GM19438 (cell line): Measurements from ENCODE around the gene RGS6.

Source experiments
- ATAC-seq: cut with Tn5 transposase; IDR thresholded peaks from one replicate; pipeline ENCODE4 v1.9.1; 2021; ENCODE audit warnings: low read depth; ENCODE audit not compliant: unreplicated experiment

The RGS6 gene

GRCh38 chr14:72129291-72129690 lies 197.1 kb downstream of the RGS6 start:
- no peak for ATAC-seq

- no peak for ATAC-seq
Measured at GRCh38 chr14:72141084-72141483, 208.9 kb downstream of the RGS6 start.

GRCh38 chr14:72142328-72142727 lies 210.1 kb downstream of the RGS6 start:
- no peak for ATAC-seq

GRCh38 chr14:72146241-72146640 lies 214.0 kb downstream of the RGS6 start:
- no peak for ATAC-seq

DNA sequence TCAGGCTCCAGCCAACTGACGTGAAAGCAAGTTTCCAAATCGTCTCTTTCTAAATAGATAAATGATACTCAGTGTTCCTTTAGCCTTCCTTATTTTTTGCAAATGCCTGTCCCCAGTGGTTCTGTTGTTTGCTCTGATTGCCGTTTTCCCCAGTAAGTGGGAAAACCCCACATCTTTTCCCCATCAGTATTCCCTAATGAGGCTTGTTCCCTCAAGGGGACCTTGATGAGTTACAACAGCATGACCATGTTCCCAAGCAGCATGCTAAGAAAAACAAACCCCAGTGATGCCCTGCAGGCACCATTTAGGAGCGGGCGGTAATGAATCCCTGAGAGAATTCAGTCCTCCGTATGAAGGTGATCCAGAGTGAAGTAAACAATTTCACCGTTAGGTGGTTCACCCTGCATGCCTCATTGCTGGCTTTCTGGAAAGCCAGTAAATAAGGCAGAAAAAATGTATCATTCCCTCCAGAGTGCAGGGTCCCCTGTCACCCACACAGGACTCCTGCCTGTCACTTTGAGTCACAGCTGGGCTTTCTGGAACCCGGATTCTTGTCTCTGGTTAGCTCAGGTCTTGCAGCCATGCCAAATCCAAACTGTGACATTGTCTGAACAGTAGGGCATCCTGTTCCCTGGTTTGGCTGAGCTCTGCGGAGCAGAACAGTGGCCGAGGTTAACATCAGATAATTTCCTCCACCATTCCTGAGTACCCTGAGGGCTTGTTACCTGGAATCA lies 222.6 kb downstream of the RGS6 start:
- ATAC-seq: no peak

GRCh38 chr14:72155379-72155993 lies 223.3 kb downstream of the RGS6 start:
- no peak for ATAC-seq

DNA sequence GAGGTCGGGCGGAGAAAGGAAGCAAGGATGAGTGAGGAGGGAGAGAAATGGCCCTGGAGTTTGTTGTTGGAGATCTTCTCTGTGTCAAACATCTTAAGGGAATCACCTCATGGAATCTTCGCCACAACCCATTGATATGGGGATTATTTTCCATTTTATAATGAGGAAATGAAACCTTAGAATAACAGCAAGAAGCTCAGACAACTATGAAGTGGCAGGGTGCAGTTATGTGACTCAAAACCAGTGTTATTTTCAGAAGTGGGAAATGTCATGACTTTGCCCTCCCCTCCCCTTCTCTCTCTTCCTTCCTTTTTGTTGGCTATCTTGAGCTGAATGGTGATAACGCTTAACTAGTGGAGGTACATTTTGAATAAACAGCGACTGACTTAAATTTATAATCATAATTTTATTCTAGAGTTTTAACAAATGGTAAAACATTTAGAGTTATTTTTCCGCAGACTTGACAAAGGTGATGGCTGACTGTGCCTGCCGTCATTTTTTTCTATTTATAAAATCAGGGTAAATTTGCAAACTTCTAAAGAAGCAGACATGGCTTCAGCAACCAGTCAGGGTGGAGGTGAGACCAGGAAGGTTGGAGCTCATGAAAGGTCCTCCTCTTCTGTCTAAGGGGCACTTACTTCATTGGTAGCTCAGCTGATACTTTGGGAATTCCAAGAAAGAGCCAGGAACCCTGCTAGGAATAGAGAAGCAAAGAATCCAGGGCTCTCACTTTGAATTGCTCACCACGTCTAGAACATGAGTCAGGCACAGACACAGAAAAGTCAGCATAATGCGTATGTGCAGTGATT lies 232.4 kb downstream of the RGS6 start:
- ATAC-seq: no peak

GRCh38 chr14:72165229-72165698 lies 233.0 kb downstream of the RGS6 start:
- no peak for ATAC-seq

DNA sequence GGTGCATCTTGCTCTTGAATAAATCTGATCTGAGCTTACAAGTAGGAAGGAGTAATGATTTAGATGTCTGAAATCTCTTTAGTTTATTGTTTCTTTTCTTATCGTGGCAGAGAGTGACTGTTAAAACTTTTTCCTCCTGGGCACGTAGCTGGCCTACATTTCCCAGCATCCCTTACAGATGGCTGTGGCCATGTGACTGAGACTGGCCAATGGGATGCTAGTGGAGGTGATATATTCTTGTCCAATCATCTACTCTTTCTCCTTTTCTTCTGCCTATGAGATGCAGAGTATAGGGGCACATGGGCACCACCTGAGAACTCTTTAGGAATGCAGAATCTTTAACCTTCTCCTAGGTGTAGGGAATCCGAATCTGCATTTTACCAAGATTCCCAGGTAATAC lies 237.3 kb downstream of the RGS6 start:
- ATAC-seq: no peak

DNA sequence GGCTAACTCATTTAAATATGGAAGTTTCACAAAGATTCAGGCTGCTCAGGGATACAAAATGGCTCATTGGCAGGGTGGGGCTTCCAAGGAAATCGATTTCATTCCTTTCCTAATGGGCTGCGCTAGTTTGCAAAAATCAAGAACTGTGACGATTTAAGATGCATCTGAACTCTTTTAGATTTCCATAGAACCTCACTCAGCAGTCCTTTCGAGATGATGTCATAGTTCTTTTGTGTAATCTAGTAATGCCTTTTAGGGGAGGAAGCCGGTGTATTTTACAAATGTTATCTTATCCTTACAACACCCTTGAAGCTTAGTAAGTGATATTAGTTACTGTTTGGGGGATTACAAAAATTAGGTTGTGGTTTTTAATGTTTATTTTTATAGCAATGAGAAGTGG lies 239.8 kb downstream of the RGS6 start:
- no peak for ATAC-seq

- ATAC-seq: no peak
Measured at GRCh38 chr14:72172597-72172996, 240.4 kb downstream of the RGS6 start.

- ATAC-seq: no peak
Measured at GRCh38 chr14:72173038-72173720, 240.9 kb downstream of the RGS6 start.

GRCh38 chr14:72177251-72177650 lies 245.0 kb downstream of the RGS6 start:
- no peak for ATAC-seq

DNA sequence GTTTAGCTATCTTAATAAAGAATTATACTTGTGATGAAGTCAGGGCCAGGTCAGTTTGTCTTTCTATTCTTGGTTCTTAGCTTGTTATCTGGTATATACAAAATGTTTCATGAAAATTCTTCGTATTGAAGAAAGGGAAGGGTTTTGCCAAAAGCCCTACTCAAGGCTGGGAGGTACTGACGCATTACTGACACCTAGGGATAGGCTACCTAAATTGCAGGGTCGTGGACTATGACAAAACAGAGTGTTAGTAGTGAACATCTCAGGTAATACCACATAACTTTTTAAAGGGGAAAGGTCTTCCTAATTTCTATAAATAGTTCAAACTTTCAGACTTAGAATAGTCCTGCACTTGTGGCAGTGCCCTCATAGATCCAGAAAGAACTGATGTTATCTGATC lies 246.3 kb downstream of the RGS6 start:
- no peak for ATAC-seq

- no peak for ATAC-seq
Measured at GRCh38 chr14:72182708-72183432, 250.6 kb downstream of the RGS6 start.

DNA sequence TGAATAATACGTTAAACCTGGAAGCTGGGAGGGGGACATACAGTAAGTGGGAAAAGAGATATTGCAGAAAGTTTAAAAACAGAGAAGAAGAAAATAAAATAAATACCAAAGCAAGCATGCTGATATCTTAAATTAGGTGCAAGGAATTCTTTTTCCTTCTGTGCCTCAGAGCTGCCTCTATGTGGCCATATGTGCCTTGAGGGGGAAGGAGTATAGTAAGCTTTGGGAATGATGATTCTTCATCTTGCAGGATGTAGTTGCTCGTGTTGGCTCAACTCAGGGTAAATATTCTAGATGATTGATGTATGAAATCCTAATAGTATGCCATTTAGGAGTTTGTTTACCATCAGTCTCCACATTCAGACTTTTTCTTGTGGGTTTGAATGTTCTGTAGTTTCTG lies 251.4 kb downstream of the RGS6 start:
- ATAC-seq: no peak

GRCh38 chr14:72186523-72186922 lies 254.3 kb downstream of the RGS6 start:
- no peak for ATAC-seq

GRCh38 chr14:72196237-72197015 lies 264.2 kb downstream of the RGS6 start:
- no peak for ATAC-seq

GRCh38 chr14:72201645-72202044 lies 269.4 kb downstream of the RGS6 start:
- no peak for ATAC-seq
